22Rv1 (cell line): ENCODE data around the gene PGK1.

Experiments
- ZFX ChIP-seq: fragments of 450-650 bp; IDR thresholded peaks from 2 replicates; pipeline ENCODE4 v1.6.1; 2017; ENCODE audit warnings: antibody characterized with exemption, borderline replicate concordance
- TF ChIP-seq, protein P1 (sequence below): fragments of 450-650 bp; IDR thresholded peaks from 2 replicates; pipeline ENCODE4 v1.5.1; 2017; ENCODE audit warnings: mild to moderate bottlenecking

DNA sequence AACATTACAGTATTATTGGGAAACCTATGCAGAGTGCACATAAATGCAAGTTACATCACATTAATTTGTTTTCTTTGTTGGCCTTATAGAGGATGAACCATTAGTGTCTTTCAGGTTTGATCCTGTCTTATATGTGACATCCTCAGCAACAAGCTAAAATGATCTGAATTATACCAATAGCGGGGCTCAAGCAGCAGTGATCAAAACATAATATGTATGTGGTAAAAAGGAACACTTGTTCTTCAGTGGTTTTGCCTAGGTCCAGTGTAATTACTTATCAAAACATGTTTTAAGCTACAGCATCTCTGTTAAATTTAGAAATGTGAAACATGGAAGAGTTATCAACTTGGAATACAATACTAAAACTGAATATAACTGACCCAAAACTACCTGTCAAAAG is 26.3 kb downstream of the PGK1 start:
- TF ChIP-seq, protein P1, sequence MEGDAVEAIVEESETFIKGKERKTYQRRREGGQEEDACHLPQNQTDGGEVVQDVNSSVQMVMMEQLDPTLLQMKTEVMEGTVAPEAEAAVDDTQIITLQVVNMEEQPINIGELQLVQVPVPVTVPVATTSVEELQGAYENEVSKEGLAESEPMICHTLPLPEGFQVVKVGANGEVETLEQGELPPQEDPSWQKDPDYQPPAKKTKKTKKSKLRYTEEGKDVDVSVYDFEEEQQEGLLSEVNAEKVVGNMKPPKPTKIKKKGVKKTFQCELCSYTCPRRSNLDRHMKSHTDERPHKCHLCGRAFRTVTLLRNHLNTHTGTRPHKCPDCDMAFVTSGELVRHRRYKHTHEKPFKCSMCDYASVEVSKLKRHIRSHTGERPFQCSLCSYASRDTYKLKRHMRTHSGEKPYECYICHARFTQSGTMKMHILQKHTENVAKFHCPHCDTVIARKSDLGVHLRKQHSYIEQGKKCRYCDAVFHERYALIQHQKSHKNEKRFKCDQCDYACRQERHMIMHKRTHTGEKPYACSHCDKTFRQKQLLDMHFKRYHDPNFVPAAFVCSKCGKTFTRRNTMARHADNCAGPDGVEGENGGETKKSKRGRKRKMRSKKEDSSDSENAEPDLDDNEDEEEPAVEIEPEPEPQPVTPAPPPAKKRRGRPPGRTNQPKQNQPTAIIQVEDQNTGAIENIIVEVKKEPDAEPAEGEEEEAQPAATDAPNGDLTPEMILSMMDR, result no peak
- TF ChIP-seq ZFX, result no peak
